Mesothelial cell of epicardium (in vitro differentiated cells): Measurements from ENCODE around the gene ITPR2. TPM values are rescaled to one million over a fixed set of nuclear protein-coding genes. Genes with fewer than 3 reads are reported as not detected.

ENCODE experiments used
- DNase-seq, 2 experiments: peaks; one replicate each; pipeline ENCODE4 v3.0.0; 2021; ENCODE audit warnings: low spot score in 2 of 2; ENCODE audit not compliant: unreplicated experiment in 2 of 2
- H3K27ac Mint-ChIP-seq: 2 replicates; pipeline ENCODE4 v1.8.0; 2021; ENCODE audit warnings: mixed read lengths
- H3K27me3 Mint-ChIP-seq: 2 replicates; pipeline ENCODE4 v1.8.0; 2021; ENCODE audit warnings: low read depth, mixed read lengths
- H3K36me3 Mint-ChIP-seq: 2 replicates; pipeline ENCODE4 v1.8.0; 2021; ENCODE audit warnings: mixed read lengths
- H3K4me1 Mint-ChIP-seq: 2 replicates; pipeline ENCODE4 v1.8.0; 2021; ENCODE audit warnings: mixed read lengths
- H3K4me3 Mint-ChIP-seq: 2 replicates; pipeline ENCODE4 v1.8.0; 2021; ENCODE audit warnings: mild to moderate bottlenecking, moderate library complexity, mixed read lengths
- H3K9me3 Mint-ChIP-seq: 2 replicates; pipeline ENCODE4 v1.8.0; 2021; ENCODE audit warnings: mixed read lengths
- CTCF ChIP-seq: fragments of 200-600 bp; sonication (generic); IDR thresholded peaks from one replicate; pipeline ENCODE4 v1.5.0; 2021; ENCODE audit warnings: antibody characterized with exemption; ENCODE audit not compliant: unreplicated experiment
- total RNA-seq: library from RNA; stranded (reverse); gene quantifications from 3 replicates; pipeline ENCODE4 v1.2.1, GENCODE V29; 2021

The ITPR2 gene
- total RNA-seq, 1 donor from 2014 or later: 62.3 TPM

GRCh38 chr12:26303418-26303817 is 529.6 kb downstream of the ITPR2 start:
- no peak overlapping the region for H3K4me3 Mint-ChIP-seq
- H3K27ac Mint-ChIP-seq: no peak overlapping the region
- H3K27me3 Mint-ChIP-seq: no peaks in the 10 kb centered on the region
- no peak for TF ChIP-seq CTCF
- peaks cover 18% of the 10 kb centered on the region for H3K9me3 Mint-ChIP-seq
- DNase-seq: no peak
- H3K4me1 Mint-ChIP-seq: peaks cover 10% of the 10 kb centered on the region
- no peaks in the 10 kb centered on the region for H3K36me3 Mint-ChIP-seq

GRCh38 chr12:26302776-26303175 is 530.2 kb downstream of the ITPR2 start:
- DNase-seq: no peak
- Mint-ChIP-seq H3K9me3 (peaks cover 16% of the 10 kb centered on the region), H3K4me3 (no peak overlapping the region), H3K36me3 (no peaks in the 10 kb centered on the region), H3K4me1 (peaks cover 10% of the 10 kb centered on the region), H3K27ac (no peak overlapping the region), H3K27me3 (no peaks in the 10 kb centered on the region)
- no peak for TF ChIP-seq CTCF

GRCh38 chr12:26299751-26300150 is 533.2 kb downstream of the ITPR2 start:
- no peak for TF ChIP-seq CTCF
- Mint-ChIP-seq H3K27me3 (no peaks in the 10 kb centered on the region), H3K27ac (no peak overlapping the region), H3K36me3 (no peaks in the 10 kb centered on the region), H3K9me3 (no peaks in the 10 kb centered on the region), H3K4me3 (no peak overlapping the region), H3K4me1 (peaks cover 19% of the 10 kb centered on the region)
- DNase-seq: no peak

GRCh38 chr12:26298785-26299621 is 534.0 kb downstream of the ITPR2 start:
- H3K4me1 Mint-ChIP-seq: peaks cover 19% of the 10 kb centered on the region
- TF ChIP-seq CTCF: no peak
- no peaks in the 10 kb centered on the region for H3K9me3 Mint-ChIP-seq
- H3K27me3 Mint-ChIP-seq: no peaks in the 10 kb centered on the region
- no peak overlapping the region for H3K4me3 Mint-ChIP-seq
- no peaks in the 10 kb centered on the region for H3K36me3 Mint-ChIP-seq
- DNase-seq: no peak
- no peak overlapping the region for H3K27ac Mint-ChIP-seq

- Mint-ChIP-seq H3K9me3 (no peaks in the 10 kb centered on the region), H3K27ac (no peak overlapping the region), H3K27me3 (no peaks in the 10 kb centered on the region), H3K4me3 (no peak overlapping the region), H3K4me1 (peaks cover 19% of the 10 kb centered on the region), H3K36me3 (no peaks in the 10 kb centered on the region)
- DNase-seq: no peak
- no peak for TF ChIP-seq CTCF
These were observed 535.5 kb downstream of the ITPR2 start for GRCh38 chr12:26297396-26298070.
